Lung (tissue), 16 donors: ENCODE measurements around the gene SULT1B1. TPM values are rescaled to one million over a fixed set of nuclear protein-coding genes. Genes with fewer than 3 reads are reported as not detected.

Experiments used
- ATAC-seq: fragments of 200-7000 bp; cut with Tn5 transposase; one replicate; pipeline ENCODE4 v1.9.1; 2020; ENCODE audit warnings: moderate number of reproducible peaks; ENCODE audit not compliant: insufficient read depth, low FRiP score
- DNase-seq, 3 donors: peaks; one replicate each; pipeline ENCODE4 v3.0.0-alpha.2; 2013 to 2017
- H3K27ac ChIP-seq, 2 donors: one replicate each; pipeline ENCODE4 v1.5.1; 2013; ENCODE audit warnings: mild to moderate bottlenecking in 2 of 2, moderate library complexity in 2 of 2, control low read depth in 1 of 2, inconsistent platforms in 1 of 2, low read depth in 1 of 2, low read length in 1 of 2
- H3K27me3 ChIP-seq, 3 donors: one replicate each; pipeline ENCODE4 v1.5.1; 2013; ENCODE audit warnings: low read length in 2 of 3; ENCODE audit not compliant: control insufficient read depth in 3 of 3, insufficient read depth in 3 of 3
- H3K36me3 ChIP-seq, 4 donors: one replicate each; pipeline ENCODE4 v1.5.1; 2013; ENCODE audit warnings: low read length in 4 of 4, mild to moderate bottlenecking in 1 of 4, moderate library complexity in 1 of 4; ENCODE audit not compliant: control insufficient read depth in 4 of 4, insufficient read depth in 4 of 4
- H3K4me1 ChIP-seq, 5 donors: one replicate each; pipeline ENCODE4 v1.5.1; 2013; ENCODE audit warnings: low read length in 5 of 5, mild to moderate bottlenecking in 2 of 5, moderate library complexity in 1 of 5; ENCODE audit not compliant: control insufficient read depth in 5 of 5, insufficient read depth in 5 of 5
- H3K4me3 ChIP-seq: one replicate; pipeline ENCODE4 v1.5.1; 2013; ENCODE audit warnings: mild to moderate bottlenecking, control low read depth, moderate library complexity
- H3K9ac ChIP-seq, 2 donors: one replicate each; pipeline ENCODE4 v1.5.1; 2013; ENCODE audit warnings: low read length in 2 of 2, control low read depth in 1 of 2; ENCODE audit not compliant: insufficient read depth in 1 of 2
- H3K9me3 ChIP-seq, 4 donors: one replicate each; pipeline ENCODE4 v1.5.1; 2013; ENCODE audit warnings: low read length in 3 of 4, mild to moderate bottlenecking in 1 of 4, moderate library complexity in 1 of 4; ENCODE audit not compliant: control insufficient read depth in 4 of 4, insufficient read depth in 3 of 4
- CTCF ChIP-seq: IDR thresholded peaks from 2 replicates; pipeline ENCODE4 v1.5.1; 2012; ENCODE audit warnings: mild to moderate bottlenecking; ENCODE audit errors: control extremely low read depth, extremely low read depth
- WGBS, 2 donors: extraction: QIAGEN DNeasy Blood & Tissue Kit; methylation state at CpG; one replicate each; pipeline ENCODE4 v1.1.7; 2013; 5-methylcytosine and 5-hydroxymethylcytosine counted together
- long read RNA-seq, 5 donors: transcript quantifications; one replicate each; lab custom pipeline, GENCODE V29; 2026
- polyA plus RNA-seq, 2 donors: library from polyadenylated mRNA; stranded (reverse); fragments of 200-250 nt; gene quantifications; one replicate each; pipeline ENCODE4 v1.2.1, GENCODE V29; 2013
- total RNA-seq, 2 donors: library from RNA; depleted of rRNA in 1 of 2; stranded (reverse); fragments of >200 nt in 1 of 2; gene quantifications; one replicate each; pipeline ENCODE4 v1.2.1, GENCODE V29; 2014 to 2021
- donor health status: control.
- donor health status: control.
- donor health status: Bipolar disorder and iron deficiency.
- donor health status: healthy.
- donor health status: DM: yes; HTN: yes; CAD: no.

The SULT1B1 gene
- 10 to 100 TPM in 1 of 2 donors, 1 to 10 TPM in 1; 4.7 to 11.0 TPM for total RNA-seq
- polyA plus RNA-seq = 1 to 10 TPM; 1.0 to 7.3 TPM
- long read RNA-seq, donor 1 = 0 reads
- long read RNA-seq, donor 2 = 0 reads
- long read RNA-seq, donor 3 = 0 reads
- long read RNA-seq, donor 4 = 0 reads
- long read RNA-seq, donor 5 = 0 reads

- H3K9ac ChIP-seq = no peak within 1 kb of the TSS
- H3K36me3 ChIP-seq = no peaks in the 10 kb centered on the region
- no peak within 1 kb of the TSS for H3K4me3 ChIP-seq
- ATAC-seq = peak; percentile 58
- 8 to 17% methylated on average over 2 of the region's 2 CpGs for WGBS, 2 donors
- peak within 1 kb of the TSS in 1 of 2 donors; percentile 77 for H3K27ac ChIP-seq
- no peaks in the 10 kb centered on the region for H3K9me3 ChIP-seq
- peaks cover 0 to 31% (median 2%) of the 10 kb centered on the region in 5 donors for H3K4me1 ChIP-seq
- DNase-seq = peak in 2 of 3 donors; percentile 57 to 66
- no peaks in the 10 kb centered on the region for H3K27me3 ChIP-seq
- no peak for TF ChIP-seq CTCF
Measured at GRCh38 chr4:69760455-69760854, at the start of gene SULT1B1. TSS of gene SULT1B1 (minus strand) at chr4:69760620. CDS start at chr4:69755217, 5,403 bp downstream.

- WGBS, 2 donors = 96 to 97% methylated on average over 1 of the region's 1 CpG
- H3K4me1 ChIP-seq = no peaks in the 10 kb centered on the region
Measured at GRCh38 chr4:69800599-69800998, 40.2 kb upstream of the SULT1B1 start.

GRCh38 chr4:69799337-69799736 is 38.9 kb upstream of the SULT1B1 start:
- Histone ChIP-seq H3K4me3 (no peak overlapping the region), H3K4me1 (no peaks in the 10 kb centered on the region), H3K36me3 (no peaks in the 10 kb centered on the region), H3K9ac (no peak overlapping the region), H3K27me3 (no peaks in the 10 kb centered on the region), H3K9me3 (peaks cover 0 to 4% (median 0%) of the 10 kb centered on the region in 4 donors), H3K27ac (no peak overlapping the region)
- 90 to 92% methylated on average over 3 of the region's 3 CpGs for WGBS, 2 donors
- no peak for ATAC-seq
- no peak for TF ChIP-seq CTCF
- no peak for DNase-seq

More at GRCh38 chr4:69800599-69800998, 40.2 kb upstream of the SULT1B1 start:
- H3K9me3 ChIP-seq = peaks cover 0 to 4% (median 0%) of the 10 kb centered on the region in 4 donors
- no peak for TF ChIP-seq CTCF
- no peak for ATAC-seq
- H3K27me3 ChIP-seq = no peaks in the 10 kb centered on the region
- H3K9ac ChIP-seq = no peak overlapping the region
- no peak overlapping the region for H3K27ac ChIP-seq
- DNase-seq = no peak
- no peaks in the 10 kb centered on the region for H3K36me3 ChIP-seq
- H3K4me3 ChIP-seq = no peak overlapping the region

GRCh38 chr4:69793732-69794131 is 33.3 kb upstream of the SULT1B1 start:
- Histone ChIP-seq H3K4me3 (no peak overlapping the region), H3K9me3 (no peaks in the 10 kb centered on the region), H3K9ac (no peak overlapping the region), H3K36me3 (no peaks in the 10 kb centered on the region), H3K27ac (no peak overlapping the region), H3K27me3 (no peaks in the 10 kb centered on the region), H3K4me1 (peaks cover 0 to 4% (median 0%) of the 10 kb centered on the region in 5 donors)
- no peak for TF ChIP-seq CTCF
- DNase-seq (no peak), ATAC-seq (no peak)
